GM23338 (cell line): ENCODE measurements around the gene TAS2R13. TPM values are rescaled to one million over a fixed set of nuclear protein-coding genes. Genes with fewer than 3 reads are reported as not detected.

ENCODE experiments used
- ATAC-seq: fragments of 200-7000 bp; cut with Tn5 transposase; 3 replicates; pipeline ENCODE4 v1.9.1; 2020
- DNase-seq: peaks from one replicate; pipeline ENCODE4 v3.0.0-alpha.2; 2015; ENCODE audit warnings: low spot score
- H2AFZ ChIP-seq: fragments of 200-600 bp; sonication (generic); 2 replicates; pipeline ENCODE4 v1.8.0; 2016; ENCODE audit warnings: antibody characterized with exemption, mild to moderate bottlenecking, moderate library complexity
- H3F3A ChIP-seq: fragments of 200-600 bp; sonication (generic); replicated peaks from 2 replicates; pipeline ENCODE4 v1.8.0; 2017; ENCODE audit warnings: antibody characterized with exemption, mixed run types, low read depth
- H3K27ac ChIP-seq: fragments of 200-600 bp; sonication (generic); 2 replicates; pipeline ENCODE4 v1.6.1; 2016; ENCODE audit warnings: low read depth
- H3K27me3 ChIP-seq: fragments of 200-600 bp; sonication (generic); 2 replicates; pipeline ENCODE4 v1.8.0; 2016; ENCODE audit warnings: mild to moderate bottlenecking, mixed run types, moderate library complexity; ENCODE audit not compliant: insufficient read depth
- H3K36me3 ChIP-seq: fragments of 200-600 bp; sonication (generic); 2 replicates; pipeline ENCODE4 v1.8.0; 2016; ENCODE audit warnings: mild to moderate bottlenecking; ENCODE audit not compliant: insufficient read depth
- H3K4me1 ChIP-seq: fragments of 200-600 bp; sonication (generic); 2 replicates; pipeline ENCODE4 v1.8.0; 2016; ENCODE audit warnings: mild to moderate bottlenecking, moderate library complexity; ENCODE audit not compliant: insufficient read depth
- H3K4me2 ChIP-seq: fragments of 200-600 bp; sonication (generic); 2 replicates; pipeline ENCODE4 v1.7.1; 2017; ENCODE audit warnings: mixed run types
- H3K4me3 ChIP-seq: fragments of 200-600 bp; sonication (generic); 2 replicates; pipeline ENCODE4 v1.6.1; 2016; ENCODE audit warnings: mixed run types
- H3K79me2 ChIP-seq: fragments of 200-600 bp; sonication (generic); replicated peaks from 2 replicates; pipeline ENCODE4 v1.8.0; 2017; ENCODE audit warnings: mild to moderate bottlenecking; ENCODE audit not compliant: insufficient read depth
- H3K9me2 ChIP-seq: fragments of 200-600 bp; sonication (generic); 2 replicates; pipeline ENCODE4 v1.8.0; 2017; ENCODE audit not compliant: insufficient read depth
- H4K20me1 ChIP-seq: fragments of 200-600 bp; sonication (generic); replicated peaks from 2 replicates; pipeline ENCODE4 v1.8.0; 2017; ENCODE audit warnings: mild to moderate bottlenecking; ENCODE audit not compliant: insufficient read depth
- H3K27ac Mint-ChIP-seq: 2 replicates; pipeline ENCODE4 v1.8.0; 2020; ENCODE audit warnings: inconsistent platforms, mild to moderate bottlenecking, moderate library complexity, mixed read lengths
- H3K27me3 Mint-ChIP-seq: 3 replicates; pipeline ENCODE4 v1.8.0; 2022; ENCODE audit warnings: low read depth, mild to moderate bottlenecking, moderate library complexity, mixed read lengths, inconsistent platforms; ENCODE audit not compliant: insufficient read depth, poor library complexity
- H3K36me3 Mint-ChIP-seq: 3 replicates; pipeline ENCODE4 v1.8.0; 2021; ENCODE audit warnings: low read depth, mild to moderate bottlenecking, inconsistent platforms, moderate library complexity, mixed read lengths
- H3K4me1 Mint-ChIP-seq: 3 replicates; pipeline ENCODE4 v1.8.0; 2020; ENCODE audit warnings: mild to moderate bottlenecking, inconsistent platforms, mixed read lengths
- H3K4me3 Mint-ChIP-seq: 3 replicates; pipeline ENCODE4 v1.8.0; 2021; ENCODE audit warnings: moderate library complexity, mild to moderate bottlenecking, inconsistent platforms, mixed read lengths
- H3K9me3 Mint-ChIP-seq: 3 replicates; pipeline ENCODE4 v1.8.0; 2020; ENCODE audit warnings: moderate library complexity, mild to moderate bottlenecking, inconsistent platforms, mixed read lengths
- CREB1 ChIP-seq: fragments of 250-450 bp; sonication (Bioruptor Pico); IDR thresholded peaks from 2 replicates; pipeline ENCODE4 v1.5.0; 2020; ENCODE audit warnings: low read depth, mild to moderate bottlenecking, moderate library complexity
- EZH2 ChIP-seq: fragments of 200-600 bp; sonication (generic); IDR thresholded peaks from one replicate; pipeline ENCODE4 v1.8.0; 2017; ENCODE audit warnings: antibody characterized with exemption, mild to moderate bottlenecking, low read depth; ENCODE audit not compliant: unreplicated experiment
- JUNB ChIP-seq: IDR thresholded peaks from one replicate; pipeline ENCODE4 v1.6.1; 2016; ENCODE audit warnings: antibody characterized with exemption; ENCODE audit not compliant: unreplicated experiment
- POLR2AphosphoS5 ChIP-seq: IDR thresholded peaks from 2 replicates; pipeline ENCODE4 v1.6.1; 2016; ENCODE audit warnings: antibody characterized with exemption, low read depth
- STAT1 ChIP-seq: IDR thresholded peaks from one replicate; pipeline ENCODE4 v1.6.1; 2016; ENCODE audit warnings: antibody characterized with exemption; ENCODE audit not compliant: unreplicated experiment
- ZNF114 ChIP-seq: fragments of 250-450 bp; sonication (Bioruptor Pico); IDR thresholded peaks from 2 replicates; pipeline ENCODE4 v1.5.0; 2020; ENCODE audit warnings: mild to moderate bottlenecking, moderate library complexity
- ZNF331 ChIP-seq: fragments of 250-450 bp; sonication (Bioruptor Pico); IDR thresholded peaks from 2 replicates; pipeline ENCODE4 v1.5.0; 2020; ENCODE audit warnings: low read depth, mild to moderate bottlenecking, moderate library complexity
- polyA plus RNA-seq: library from polyadenylated mRNA; unstranded; fragments of >200 nt; fragmentation: Nextera tagmentation; extraction: Ambion mirVana; gene quantifications from 2 replicates; pipeline ENCODE4 v1.2.1, GENCODE V29; 2016
- total RNA-seq: library from RNA; depleted of rRNA; stranded (reverse); fragments of >200 nt; shearing (Covaris generic); gene quantifications from 2 replicates; pipeline ENCODE4 v1.2.3, GENCODE V29; 2014
- TF ChIP-seq, protein P1 (sequence below), 2 experiments: fragments of 200-600 bp in 1 of 2; sonication (generic) in 1 of 2; conservative IDR thresholded peaks; 2 replicates each; pipeline versions ENCODE4 v1.5.1 to v1.6.1; 2016 to 2017; ENCODE audit warnings: antibody characterized with exemption in 2 of 2, low read depth in 2 of 2, mild to moderate bottlenecking in 2 of 2, moderate library complexity in 1 of 2
- TF ChIP-seq, protein P2 (sequence below): fragments of 250-450 bp; sonication (Bioruptor Pico); IDR thresholded peaks from 2 replicates; pipeline ENCODE4 v1.5.0; 2020; ENCODE audit warnings: mild to moderate bottlenecking, moderate library complexity
- TF ChIP-seq, protein P3 (sequence below): IDR thresholded peaks from one replicate; pipeline ENCODE4 v1.6.1; 2018; ENCODE audit warnings: antibody characterized with exemption; ENCODE audit not compliant: unreplicated experiment

Gene TAS2R13
- total and polyA plus RNA-seq, 2 experiments from 2014 or later = 3.6 TPM; not detected in 1

DNA sequence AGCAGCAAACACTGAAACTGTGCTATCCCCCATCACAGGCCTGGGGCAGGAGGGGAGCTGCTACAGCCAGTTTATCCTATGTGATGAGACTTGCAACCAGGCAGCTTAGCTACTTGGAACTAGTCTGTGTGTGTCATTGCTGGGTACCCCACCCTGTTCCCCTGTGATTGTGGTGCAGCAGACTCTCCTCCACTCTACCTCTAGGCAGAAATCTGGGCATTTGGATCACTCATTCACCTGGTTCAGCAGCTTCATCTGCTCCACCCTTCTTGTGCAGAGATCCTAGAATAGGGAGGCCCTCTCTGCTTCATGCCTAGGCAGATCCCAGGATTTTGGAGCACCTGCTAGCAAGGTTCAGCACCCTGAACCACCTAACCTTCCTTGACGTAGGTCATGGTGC, 8.8 kb downstream of the TAS2R13 start:
- Mint-ChIP-seq H3K9me3 (peaks cover 22% of the 10 kb centered on the region), H3K4me3 (no peak overlapping the region), H3K27ac (no peak overlapping the region), H3K27me3 (no peaks in the 10 kb centered on the region), H3K4me1 (no peaks in the 10 kb centered on the region), H3K36me3 (peaks cover 25% of the 10 kb centered on the region)
- no peak for DNase-seq
- no peaks in the 10 kb centered on the region for H3F3A ChIP-seq
- H3K36me3 ChIP-seq = no peaks in the 10 kb centered on the region
- H3K27ac ChIP-seq = no peak overlapping the region
- H3K4me2 ChIP-seq = no peak overlapping the region
- H3K79me2 ChIP-seq = 0 out of 2 replicates have a peak, but pooled peaks cover 3% of the 10 kb centered on the region
- no peaks in the 10 kb centered on the region for H3K27me3 ChIP-seq
- no peaks in the 10 kb centered on the region for H4K20me1 ChIP-seq
- TF ChIP-seq POLR2AphosphoS5 (no peak), CREB1 (no peak), EZH2 (no peak), ZNF114 (CRISPR knock-in tag) (no peak), ZNF331 (CRISPR knock-in tag) (no peak)
- H3K9me2 ChIP-seq = no peaks in the 10 kb centered on the region; the same call in 1 of the 2 replicates
- no peak overlapping the region for H3K4me3 ChIP-seq
- ATAC-seq = no peak
- no peak overlapping the region for H2AFZ ChIP-seq
- no peaks in the 10 kb centered on the region for H3K4me1 ChIP-seq

DNA sequence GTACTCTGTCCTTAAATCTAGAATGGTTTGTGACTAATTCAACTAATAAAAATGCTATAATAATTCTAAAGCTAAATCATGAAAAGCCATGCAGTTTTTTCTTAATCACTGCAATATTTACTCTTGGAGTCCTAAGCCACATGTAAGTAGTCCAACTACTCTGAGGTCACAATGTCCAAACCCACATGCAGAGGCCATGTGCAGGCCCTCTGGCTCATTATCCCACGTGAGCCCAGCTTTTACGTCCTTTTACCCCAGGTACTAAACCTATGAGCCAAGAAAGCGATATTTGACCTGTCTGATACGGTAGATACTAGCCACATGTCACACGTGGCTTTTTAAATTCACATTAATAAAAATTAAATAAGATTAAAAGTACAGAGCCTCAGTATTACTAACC, 12.5 kb downstream of the TAS2R13 start:
- H3F3A ChIP-seq = no peaks in the 10 kb centered on the region
- H2AFZ ChIP-seq = no peak overlapping the region
- no peaks in the 10 kb centered on the region for H3K27me3 ChIP-seq
- no peaks in the 10 kb centered on the region for H3K4me1 Mint-ChIP-seq
- no peaks in the 10 kb centered on the region for H3K4me1 ChIP-seq
- H3K9me2 ChIP-seq = no peaks in the 10 kb centered on the region; the same call in 1 of the 2 replicates
- no peaks in the 10 kb centered on the region for H3K9me3 Mint-ChIP-seq
- no peaks in the 10 kb centered on the region for H3K27me3 Mint-ChIP-seq
- no peak overlapping the region for H3K4me3 ChIP-seq
- DNase-seq (no peak), ATAC-seq (no peak)
- no peaks in the 10 kb centered on the region for H3K36me3 ChIP-seq
- TF ChIP-seq, protein P1, sequence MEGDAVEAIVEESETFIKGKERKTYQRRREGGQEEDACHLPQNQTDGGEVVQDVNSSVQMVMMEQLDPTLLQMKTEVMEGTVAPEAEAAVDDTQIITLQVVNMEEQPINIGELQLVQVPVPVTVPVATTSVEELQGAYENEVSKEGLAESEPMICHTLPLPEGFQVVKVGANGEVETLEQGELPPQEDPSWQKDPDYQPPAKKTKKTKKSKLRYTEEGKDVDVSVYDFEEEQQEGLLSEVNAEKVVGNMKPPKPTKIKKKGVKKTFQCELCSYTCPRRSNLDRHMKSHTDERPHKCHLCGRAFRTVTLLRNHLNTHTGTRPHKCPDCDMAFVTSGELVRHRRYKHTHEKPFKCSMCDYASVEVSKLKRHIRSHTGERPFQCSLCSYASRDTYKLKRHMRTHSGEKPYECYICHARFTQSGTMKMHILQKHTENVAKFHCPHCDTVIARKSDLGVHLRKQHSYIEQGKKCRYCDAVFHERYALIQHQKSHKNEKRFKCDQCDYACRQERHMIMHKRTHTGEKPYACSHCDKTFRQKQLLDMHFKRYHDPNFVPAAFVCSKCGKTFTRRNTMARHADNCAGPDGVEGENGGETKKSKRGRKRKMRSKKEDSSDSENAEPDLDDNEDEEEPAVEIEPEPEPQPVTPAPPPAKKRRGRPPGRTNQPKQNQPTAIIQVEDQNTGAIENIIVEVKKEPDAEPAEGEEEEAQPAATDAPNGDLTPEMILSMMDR (conservative IDR thresholded peaks at IDR 0.05; ENCODE audit: low read depth in 2 of 2) = no peak
- TF ChIP-seq ZNF331 (CRISPR knock-in tag) = no peak
- TF ChIP-seq STAT1 = no peak
- TF ChIP-seq POLR2AphosphoS5 = no peak
- TF ChIP-seq, protein P2, sequence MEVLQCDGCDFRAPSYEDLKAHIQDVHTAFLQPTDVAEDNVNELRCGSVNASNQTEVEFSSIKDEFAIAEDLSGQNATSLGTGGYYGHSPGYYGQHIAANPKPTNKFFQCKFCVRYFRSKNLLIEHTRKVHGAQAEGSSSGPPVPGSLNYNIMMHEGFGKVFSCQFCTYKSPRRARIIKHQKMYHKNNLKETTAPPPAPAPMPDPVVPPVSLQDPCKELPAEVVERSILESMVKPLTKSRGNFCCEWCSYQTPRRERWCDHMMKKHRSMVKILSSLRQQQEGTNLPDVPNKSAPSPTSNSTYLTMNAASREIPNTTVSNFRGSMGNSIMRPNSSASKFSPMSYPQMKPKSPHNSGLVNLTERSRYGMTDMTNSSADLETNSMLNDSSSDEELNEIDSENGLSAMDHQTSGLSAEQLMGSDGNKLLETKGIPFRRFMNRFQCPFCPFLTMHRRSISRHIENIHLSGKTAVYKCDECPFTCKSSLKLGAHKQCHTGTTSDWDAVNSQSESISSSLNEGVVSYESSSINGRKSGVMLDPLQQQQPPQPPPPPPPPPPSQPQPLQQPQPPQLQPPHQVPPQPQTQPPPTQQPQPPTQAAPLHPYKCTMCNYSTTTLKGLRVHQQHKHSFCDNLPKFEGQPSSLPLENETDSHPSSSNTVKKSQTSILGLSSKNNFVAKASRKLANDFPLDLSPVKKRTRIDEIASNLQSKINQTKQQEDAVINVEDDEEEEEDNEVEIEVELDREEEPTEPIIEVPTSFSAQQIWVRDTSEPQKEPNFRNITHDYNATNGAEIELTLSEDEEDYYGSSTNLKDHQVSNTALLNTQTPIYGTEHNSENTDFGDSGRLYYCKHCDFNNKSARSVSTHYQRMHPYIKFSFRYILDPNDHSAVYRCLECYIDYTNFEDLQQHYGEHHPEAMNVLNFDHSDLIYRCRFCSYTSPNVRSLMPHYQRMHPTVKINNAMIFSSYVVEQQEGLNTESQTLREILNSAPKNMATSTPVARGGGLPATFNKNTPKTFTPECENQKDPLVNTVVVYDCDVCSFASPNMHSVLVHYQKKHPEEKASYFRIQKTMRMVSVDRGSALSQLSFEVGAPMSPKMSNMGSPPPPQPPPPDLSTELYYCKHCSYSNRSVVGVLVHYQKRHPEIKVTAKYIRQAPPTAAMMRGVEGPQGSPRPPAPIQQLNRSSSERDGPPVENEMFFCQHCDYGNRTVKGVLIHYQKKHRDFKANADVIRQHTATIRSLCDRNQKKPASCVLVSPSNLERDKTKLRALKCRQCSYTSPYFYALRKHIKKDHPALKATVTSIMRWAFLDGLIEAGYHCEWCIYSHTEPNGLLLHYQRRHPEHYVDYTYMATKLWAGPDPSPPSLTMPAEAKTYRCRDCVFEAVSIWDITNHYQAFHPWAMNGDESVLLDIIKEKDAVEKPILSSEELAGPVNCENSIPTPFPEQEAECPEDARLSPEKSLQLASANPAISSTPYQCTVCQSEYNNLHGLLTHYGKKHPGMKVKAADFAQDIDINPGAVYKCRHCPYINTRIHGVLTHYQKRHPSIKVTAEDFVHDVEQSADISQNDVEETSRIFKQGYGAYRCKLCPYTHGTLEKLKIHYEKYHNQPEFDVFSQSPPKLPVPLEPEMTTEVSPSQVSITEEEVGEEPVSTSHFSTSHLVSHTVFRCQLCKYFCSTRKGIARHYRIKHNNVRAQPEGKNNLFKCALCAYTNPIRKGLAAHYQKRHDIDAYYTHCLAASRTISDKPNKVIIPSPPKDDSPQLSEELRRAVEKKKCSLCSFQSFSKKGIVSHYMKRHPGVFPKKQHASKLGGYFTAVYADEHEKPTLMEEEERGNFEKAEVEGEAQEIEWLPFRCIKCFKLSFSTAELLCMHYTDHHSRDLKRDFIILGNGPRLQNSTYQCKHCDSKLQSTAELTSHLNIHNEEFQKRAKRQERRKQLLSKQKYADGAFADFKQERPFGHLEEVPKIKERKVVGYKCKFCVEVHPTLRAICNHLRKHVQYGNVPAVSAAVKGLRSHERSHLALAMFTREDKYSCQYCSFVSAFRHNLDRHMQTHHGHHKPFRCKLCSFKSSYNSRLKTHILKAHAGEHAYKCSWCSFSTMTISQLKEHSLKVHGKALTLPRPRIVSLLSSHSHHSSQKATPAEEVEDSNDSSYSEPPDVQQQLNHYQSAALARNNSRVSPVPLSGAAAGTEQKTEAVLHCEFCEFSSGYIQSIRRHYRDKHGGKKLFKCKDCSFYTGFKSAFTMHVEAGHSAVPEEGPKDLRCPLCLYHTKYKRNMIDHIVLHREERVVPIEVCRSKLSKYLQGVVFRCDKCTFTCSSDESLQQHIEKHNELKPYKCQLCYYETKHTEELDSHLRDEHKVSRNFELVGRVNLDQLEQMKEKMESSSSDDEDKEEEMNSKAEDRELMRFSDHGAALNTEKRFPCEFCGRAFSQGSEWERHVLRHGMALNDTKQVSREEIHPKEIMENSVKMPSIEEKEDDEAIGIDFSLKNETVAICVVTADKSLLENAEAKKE = no peak
- TF ChIP-seq EZH2 = no peak
- TF ChIP-seq, protein P3, sequence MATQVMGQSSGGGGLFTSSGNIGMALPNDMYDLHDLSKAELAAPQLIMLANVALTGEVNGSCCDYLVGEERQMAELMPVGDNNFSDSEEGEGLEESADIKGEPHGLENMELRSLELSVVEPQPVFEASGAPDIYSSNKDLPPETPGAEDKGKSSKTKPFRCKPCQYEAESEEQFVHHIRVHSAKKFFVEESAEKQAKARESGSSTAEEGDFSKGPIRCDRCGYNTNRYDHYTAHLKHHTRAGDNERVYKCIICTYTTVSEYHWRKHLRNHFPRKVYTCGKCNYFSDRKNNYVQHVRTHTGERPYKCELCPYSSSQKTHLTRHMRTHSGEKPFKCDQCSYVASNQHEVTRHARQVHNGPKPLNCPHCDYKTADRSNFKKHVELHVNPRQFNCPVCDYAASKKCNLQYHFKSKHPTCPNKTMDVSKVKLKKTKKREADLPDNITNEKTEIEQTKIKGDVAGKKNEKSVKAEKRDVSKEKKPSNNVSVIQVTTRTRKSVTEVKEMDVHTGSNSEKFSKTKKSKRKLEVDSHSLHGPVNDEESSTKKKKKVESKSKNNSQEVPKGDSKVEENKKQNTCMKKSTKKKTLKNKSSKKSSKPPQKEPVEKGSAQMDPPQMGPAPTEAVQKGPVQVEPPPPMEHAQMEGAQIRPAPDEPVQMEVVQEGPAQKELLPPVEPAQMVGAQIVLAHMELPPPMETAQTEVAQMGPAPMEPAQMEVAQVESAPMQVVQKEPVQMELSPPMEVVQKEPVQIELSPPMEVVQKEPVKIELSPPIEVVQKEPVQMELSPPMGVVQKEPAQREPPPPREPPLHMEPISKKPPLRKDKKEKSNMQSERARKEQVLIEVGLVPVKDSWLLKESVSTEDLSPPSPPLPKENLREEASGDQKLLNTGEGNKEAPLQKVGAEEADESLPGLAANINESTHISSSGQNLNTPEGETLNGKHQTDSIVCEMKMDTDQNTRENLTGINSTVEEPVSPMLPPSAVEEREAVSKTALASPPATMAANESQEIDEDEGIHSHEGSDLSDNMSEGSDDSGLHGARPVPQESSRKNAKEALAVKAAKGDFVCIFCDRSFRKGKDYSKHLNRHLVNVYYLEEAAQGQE = no peak
- no peak for TF ChIP-seq JUNB
- no peak overlapping the region for H3K27ac ChIP-seq
- no peak overlapping the region for H3K27ac Mint-ChIP-seq
- peaks cover 4% of the 10 kb centered on the region; the same call in 1 of the 3 replicates for H3K36me3 Mint-ChIP-seq
- no peaks in the 10 kb centered on the region for H3K79me2 ChIP-seq
- no peak overlapping the region for H3K4me2 ChIP-seq
- no peaks in the 10 kb centered on the region for H4K20me1 ChIP-seq
- H3K4me3 Mint-ChIP-seq = no peak overlapping the region
